Measurements from ENCODE around the gene NRXN2.
"Not testable (repeated sequence)": the region's sequence is repeated elsewhere in the genome, so short reads cannot be mapped to it uniquely, and the experiment has no call there.

Gene NRXN2

GRCh38 chr11:64605656-64606585 lies 117.1 kb downstream of the NRXN2 start:
- H3K4me3 ChIP-seq (ENCODE audit: low read length) = no peak overlapping the region
- DNase-seq (ENCODE audit: low read depth, low spot score) = no peak

DNA sequence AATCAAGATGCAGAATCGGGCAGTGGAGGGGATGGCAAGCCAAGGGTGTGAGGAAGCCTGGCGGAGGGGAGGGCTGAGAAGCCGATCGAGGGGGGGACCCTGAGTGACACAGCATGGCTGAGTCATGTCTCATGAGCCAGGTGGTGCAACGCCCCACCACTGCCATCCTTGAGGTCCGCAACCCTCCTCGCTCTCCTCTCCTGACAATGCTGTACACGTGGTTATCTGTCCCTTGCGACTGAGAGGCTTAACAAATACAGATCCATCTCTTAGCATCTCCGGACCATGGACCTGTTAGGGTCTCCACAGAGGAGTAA lies 117.8 kb downstream of the NRXN2 start:
- H3K4me3 ChIP-seq (ENCODE audit: low read length) = no peak overlapping the region

DNA sequence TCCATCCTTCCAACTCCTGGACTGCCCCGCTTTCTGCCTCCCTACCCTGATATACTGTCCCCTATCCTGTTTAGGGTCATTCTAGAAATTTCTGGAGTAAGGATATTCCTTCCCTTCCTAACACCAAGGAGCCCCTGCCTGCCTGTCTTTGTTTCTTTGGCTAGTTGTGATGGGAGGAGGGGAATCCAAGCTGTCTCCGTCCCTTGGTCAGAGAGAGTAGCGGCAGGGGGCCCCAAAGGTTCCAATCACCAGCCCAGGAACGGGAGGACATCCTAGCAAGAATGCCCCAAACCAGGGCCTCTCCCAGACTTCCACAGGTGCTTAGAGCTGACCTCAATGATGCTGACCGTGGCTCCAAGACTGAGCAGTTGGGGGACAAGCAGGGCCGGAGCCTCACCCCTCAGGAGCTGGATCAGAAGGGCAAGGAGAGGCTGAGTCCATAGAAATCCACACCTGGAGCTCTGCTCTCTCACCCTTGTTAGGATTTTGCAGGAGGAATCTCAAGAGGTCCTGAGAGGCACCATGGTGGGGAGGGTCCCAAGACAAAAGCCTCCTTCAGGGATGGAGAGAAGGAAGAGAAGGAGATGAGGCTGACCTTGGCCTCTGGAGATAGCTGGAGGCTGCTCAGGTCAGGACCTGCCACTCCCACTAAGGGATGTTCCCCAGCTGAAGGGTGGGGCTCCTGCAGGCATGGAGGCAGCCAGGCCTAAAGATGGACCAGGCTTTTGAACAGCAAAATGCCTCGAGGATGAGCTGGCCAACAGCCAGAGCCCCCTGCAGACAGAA lies 118.3 kb downstream of the NRXN2 start:
- no peak for DNase-seq (ENCODE audit: low read depth, low spot score)
- no peak overlapping the region for H3K4me3 ChIP-seq (ENCODE audit: low read length)

More for the DNA sequence above, 117.8 kb downstream of the NRXN2 start:
- DNase-seq (ENCODE audit: low read depth, low spot score) = no peak

DNA sequence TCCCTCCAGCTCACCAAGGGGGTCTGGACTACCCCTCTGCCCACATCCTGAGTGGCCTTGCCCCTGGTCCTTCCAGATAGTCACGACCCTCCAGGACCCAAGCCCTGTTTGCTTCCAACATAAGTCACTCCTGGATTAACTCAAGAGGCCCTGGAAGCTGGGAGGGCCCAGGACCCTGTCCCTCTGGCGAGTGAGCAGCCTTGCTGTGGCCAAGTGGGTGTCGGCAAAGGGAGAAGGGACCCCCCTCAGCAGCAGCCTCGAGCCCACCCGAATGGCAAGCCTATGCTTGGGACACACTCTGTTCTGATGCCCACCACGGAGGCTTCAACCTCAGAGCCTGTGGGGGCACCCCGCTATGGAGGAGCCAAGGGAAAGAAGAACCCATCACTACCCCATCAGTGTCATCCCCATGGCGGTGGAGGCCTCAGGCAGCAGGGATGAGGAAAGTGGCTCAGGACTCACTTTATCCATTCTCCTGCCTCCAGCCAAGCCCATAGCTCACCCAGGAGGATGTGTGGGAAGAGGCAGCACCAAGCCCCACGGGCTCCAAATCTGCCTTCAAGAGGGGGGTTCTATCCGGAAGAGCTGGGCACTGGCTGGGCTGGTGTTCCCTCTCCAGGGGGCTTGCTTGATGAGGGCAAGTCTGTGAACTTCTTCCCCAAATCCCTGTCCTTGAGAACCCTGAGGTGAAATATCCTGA lies 119.4 kb downstream of the NRXN2 start:
- DNase-seq (ENCODE audit: low read depth, low spot score) = no peak
- no peak overlapping the region for H3K4me3 ChIP-seq (ENCODE audit: low read length)

DNA sequence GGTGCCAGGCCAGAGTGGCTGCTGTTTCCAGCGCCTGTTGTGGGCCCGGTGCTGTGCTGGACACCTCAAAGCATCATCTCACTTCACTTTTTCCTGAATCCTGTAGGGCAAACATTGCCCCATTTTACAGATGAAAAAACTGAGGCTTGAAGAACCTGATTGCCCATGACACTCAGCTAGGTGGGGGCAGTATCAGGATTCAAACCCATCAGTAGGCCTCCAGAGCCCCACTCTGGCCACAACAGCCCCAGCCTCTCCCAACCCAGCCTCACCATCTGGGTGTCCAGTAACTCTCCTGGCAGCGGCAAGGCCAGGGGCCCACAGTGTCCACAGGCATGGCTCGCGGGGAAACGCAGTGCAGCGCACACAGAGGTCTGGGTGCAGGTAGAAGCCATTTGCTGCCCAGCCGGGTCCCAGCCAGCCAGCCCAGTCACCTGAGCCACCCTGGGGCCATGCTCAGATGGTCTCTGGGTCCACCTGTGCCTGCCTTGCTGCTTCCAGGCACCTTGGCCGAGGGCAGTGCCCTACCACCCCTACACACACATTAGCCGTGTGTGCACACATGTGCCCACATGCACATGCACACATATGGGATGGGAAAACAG lies 120.4 kb downstream of the NRXN2 start:
- DNase-seq (ENCODE audit: low read depth, low spot score) = no peak

DNA sequence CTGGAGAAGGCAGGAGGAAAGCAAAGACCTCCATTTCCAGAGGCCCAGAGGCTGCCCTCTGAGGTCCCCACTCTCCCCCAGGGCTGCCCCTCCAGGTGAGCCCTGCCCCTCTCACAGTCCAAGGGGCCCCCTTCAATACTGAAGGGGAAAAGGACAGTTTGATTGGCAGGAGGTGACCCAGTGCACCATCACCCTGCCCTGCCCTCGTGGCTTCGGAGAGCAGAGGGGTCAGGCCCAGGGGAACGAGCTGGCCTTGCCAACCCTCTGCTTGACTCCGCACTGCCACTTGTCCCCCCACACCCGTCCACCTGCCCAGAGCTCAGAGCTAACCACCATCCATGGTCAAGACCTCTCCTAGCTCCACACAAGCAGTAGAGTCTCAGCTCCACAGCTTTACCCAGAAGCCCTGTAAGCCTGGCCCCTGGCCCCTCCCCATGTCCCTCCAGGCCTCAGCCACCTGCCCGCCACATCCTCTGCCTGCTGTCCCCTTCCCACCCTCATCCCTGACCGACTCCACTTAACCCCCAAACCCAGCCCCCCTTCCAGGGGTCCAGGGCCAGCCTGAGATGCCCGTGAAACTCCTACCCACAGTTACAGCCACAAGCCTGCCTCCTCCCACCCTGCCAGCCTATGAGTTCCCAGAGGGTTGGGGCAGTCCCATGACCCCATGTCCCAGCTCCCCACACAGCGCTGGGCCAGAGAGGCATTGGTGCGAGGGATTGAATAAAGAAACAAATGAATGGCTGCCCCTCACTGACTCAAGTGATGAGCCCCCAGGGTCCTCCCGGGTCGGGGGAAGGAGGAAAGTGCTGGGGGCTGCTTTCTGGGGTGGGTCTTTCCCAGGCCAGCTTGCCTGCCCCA lies 121.2 kb downstream of the NRXN2 start:
- DNase-seq (ENCODE audit: low read depth, low spot score) = no peak

More for the DNA sequence above, 120.4 kb downstream of the NRXN2 start:
- H3K4me3 ChIP-seq (ENCODE audit: low read length) = no peak overlapping the region

DNA sequence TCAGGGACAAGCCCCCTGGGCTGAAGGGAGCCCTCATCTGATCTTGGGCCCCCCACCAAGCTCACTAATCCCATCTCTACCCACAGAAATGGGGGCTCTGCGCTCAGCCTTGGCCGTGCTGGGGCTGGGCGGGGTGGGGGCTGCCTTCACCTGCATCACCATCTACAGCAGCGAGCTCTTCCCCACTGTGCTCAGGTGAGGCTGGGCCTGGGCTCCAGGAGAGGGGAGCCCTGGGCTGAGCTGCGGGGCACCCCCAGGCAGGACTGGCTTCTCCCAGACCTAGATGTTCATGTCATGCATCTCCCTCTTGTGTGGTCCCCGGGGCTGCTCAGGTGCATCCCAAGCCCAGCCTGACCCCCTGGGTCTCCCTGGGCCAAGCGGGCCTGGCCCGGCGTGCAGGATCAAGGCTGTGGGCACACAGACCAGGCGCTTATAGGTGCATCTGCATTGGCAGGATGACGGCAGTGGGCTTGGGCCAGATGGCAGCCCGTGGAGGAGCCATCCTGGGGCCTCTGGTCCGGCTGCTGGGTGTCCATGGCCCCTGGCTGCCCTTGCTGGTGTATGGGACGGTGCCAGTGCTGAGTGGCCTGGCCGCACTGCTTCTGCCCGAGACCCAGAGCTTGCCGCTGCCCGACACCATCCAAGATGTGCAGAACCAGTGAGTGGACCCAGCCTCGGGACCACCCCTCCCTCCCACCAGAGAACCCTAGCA lies 122.6 kb downstream of the NRXN2 start:
- no peak overlapping the region for H3K4me3 ChIP-seq (ENCODE audit: low read length)
- DNase-seq (ENCODE audit: low read depth, low spot score) = no peak

More for the DNA sequence above, 121.2 kb downstream of the NRXN2 start:
- H3K4me3 ChIP-seq (ENCODE audit: low read length) = no peak overlapping the region

- H3K4me3 ChIP-seq (ENCODE audit: low read length) = no peak overlapping the region
- no peak for DNase-seq (ENCODE audit: low read depth, low spot score)
Measured at GRCh38 chr11:64599698-64600211, 123.2 kb downstream of the NRXN2 start.

DNA sequence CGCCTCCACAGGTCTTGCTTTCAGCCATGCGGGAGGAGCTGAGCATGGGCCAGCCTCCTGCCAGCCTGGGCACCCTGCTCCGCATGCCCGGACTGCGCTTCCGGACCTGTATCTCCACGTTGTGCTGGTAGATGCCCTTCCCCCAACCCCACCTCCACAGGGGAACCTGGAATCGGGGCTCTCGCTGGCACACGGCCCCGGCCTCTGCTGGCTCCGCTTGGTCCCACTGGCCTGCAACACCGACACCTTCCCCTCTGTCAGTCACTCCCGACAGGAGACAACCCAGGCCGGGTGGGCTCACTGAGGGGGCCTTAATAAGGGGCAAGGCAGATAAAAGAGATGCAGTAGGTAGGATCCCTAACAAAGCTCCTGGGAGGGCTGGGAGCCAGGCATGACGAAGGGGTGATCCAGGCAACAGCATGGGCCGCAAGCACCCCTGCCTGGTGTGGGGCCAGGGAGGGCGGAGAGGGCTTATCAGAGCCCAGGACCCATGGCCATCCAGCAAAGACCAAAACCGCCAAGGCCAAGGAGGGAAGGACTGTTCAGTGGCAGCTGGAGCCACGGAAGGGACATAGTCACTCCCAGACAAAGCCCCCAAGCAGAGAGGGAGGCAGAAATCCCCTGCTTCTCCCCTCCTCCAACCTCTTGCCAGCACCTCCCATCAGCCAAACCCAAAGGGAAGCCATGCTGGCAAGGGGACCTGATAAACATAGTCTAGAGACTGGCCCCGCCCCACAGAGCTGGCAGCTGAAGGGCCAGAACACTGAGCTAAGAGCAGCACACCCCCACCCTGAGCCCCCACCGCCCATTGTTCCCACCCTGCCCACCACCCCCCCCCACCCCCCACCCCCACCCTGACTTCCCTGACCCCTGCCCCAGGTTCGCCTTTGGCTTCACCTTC lies 124.0 kb downstream of the NRXN2 start:
- no peak overlapping the region for H3K4me3 ChIP-seq (ENCODE audit: low read length)
- no peak for DNase-seq (ENCODE audit: low read depth, low spot score)

- H3K4me3 ChIP-seq (ENCODE audit: low read length) = no peak overlapping the region
- no peak for DNase-seq (ENCODE audit: low read depth, low spot score)
Measured at GRCh38 chr11:64598106-64598796, 124.7 kb downstream of the NRXN2 start.

DNA sequence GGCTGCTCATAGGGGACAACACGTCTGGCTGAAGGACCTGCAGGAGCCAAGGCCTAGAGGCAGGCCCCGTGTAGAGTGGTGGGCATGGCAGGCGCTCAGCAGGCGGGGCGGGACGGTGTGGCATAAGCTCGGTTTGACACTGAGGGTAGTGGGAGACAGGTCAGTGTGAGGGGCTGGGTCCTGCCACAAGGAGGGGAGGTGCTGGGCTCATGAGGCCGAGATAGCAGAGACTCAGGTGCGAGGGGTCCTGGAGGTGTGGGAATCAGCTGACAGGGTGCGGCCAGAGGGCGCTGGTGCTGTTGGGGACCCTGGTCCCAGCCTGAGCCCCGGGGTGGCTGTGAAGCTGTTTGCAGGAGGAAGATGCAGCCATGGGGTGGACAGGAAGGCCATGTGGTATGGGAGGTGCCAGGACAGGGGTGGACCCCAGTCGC lies 125.3 kb downstream of the NRXN2 start:
- DNase-seq (ENCODE audit: low read depth, low spot score) = no peak
- H3K4me3 ChIP-seq (ENCODE audit: low read length) = no peak overlapping the region

DNA sequence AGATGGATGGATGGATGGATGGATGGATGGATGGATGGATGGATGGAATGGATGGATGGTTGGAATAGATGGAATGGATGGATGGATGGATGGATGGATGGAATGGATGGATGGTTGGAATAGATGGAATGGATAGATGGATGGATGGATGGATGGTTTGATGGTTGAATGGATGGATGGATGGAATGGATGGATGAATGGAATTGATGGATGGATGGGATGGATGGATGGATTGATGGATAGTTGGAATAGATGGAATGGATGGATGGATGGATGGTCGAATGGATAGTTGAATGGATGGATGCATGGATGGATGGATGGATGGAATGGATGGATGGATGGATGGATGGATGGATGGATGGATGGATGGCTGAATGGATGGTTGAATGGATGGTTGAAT lies 127.1 kb downstream of the NRXN2 start:
- DNase-seq (ENCODE audit: low read depth, low spot score); H3K4me3 ChIP-seq (ENCODE audit: low read length): not testable (repeated sequence)

- no peak overlapping the region for H3K4me3 ChIP-seq (ENCODE audit: low read length)
- no peak for DNase-seq (ENCODE audit: low read depth, low spot score)
Measured at GRCh38 chr11:64594159-64594939, 128.6 kb downstream of the NRXN2 start.

- no peak for DNase-seq (ENCODE audit: low read depth, low spot score)
- H3K4me3 ChIP-seq (ENCODE audit: low read length) = no peak overlapping the region
Measured at GRCh38 chr11:64593156-64594105, 129.6 kb downstream of the NRXN2 start.

Measured in Jurkat, Clone E6-1 (cell line).